Measurements from ENCODE around the gene TSPAN9.

GRCh38 chr12:3030821-3031429 lies 46.3 kb upstream of the TSPAN9 start:
- TF ChIP-seq CTCF (IDR thresholded peaks at IDR 0.05; ENCODE audit: insufficient read depth, low read depth, low read length) (no peak), EZH2 (IDR thresholded peaks at IDR 0.05; ENCODE audit: insufficient read depth, low read length) (no peak)
